ENCODE results near the gene DLEC1. TPM values are rescaled to one million over a fixed set of nuclear protein-coding genes. Genes with fewer than 3 reads are reported as not detected.

Gene DLEC1, protein sequence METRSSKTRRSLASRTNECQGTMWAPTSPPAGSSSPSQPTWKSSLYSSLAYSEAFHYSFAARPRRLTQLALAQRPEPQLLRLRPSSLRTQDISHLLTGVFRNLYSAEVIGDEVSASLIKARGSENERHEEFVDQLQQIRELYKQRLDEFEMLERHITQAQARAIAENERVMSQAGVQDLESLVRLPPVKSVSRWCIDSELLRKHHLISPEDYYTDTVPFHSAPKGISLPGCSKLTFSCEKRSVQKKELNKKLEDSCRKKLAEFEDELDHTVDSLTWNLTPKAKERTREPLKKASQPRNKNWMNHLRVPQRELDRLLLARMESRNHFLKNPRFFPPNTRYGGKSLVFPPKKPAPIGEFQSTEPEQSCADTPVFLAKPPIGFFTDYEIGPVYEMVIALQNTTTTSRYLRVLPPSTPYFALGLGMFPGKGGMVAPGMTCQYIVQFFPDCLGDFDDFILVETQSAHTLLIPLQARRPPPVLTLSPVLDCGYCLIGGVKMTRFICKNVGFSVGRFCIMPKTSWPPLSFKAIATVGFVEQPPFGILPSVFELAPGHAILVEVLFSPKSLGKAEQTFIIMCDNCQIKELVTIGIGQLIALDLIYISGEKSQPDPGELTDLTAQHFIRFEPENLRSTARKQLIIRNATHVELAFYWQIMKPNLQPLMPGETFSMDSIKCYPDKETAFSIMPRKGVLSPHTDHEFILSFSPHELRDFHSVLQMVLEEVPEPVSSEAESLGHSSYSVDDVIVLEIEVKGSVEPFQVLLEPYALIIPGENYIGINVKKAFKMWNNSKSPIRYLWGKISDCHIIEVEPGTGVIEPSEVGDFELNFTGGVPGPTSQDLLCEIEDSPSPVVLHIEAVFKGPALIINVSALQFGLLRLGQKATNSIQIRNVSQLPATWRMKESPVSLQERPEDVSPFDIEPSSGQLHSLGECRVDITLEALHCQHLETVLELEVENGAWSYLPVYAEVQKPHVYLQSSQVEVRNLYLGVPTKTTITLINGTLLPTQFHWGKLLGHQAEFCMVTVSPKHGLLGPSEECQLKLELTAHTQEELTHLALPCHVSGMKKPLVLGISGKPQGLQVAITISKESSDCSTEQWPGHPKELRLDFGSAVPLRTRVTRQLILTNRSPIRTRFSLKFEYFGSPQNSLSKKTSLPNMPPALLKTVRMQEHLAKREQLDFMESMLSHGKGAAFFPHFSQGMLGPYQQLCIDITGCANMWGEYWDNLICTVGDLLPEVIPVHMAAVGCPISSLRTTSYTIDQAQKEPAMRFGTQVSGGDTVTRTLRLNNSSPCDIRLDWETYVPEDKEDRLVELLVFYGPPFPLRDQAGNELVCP (N-terminal part only)
- 0.79 TPM for polyA plus RNA-seq (2012; ENCODE audit: insufficient read depth, insufficient read length)

DNA sequence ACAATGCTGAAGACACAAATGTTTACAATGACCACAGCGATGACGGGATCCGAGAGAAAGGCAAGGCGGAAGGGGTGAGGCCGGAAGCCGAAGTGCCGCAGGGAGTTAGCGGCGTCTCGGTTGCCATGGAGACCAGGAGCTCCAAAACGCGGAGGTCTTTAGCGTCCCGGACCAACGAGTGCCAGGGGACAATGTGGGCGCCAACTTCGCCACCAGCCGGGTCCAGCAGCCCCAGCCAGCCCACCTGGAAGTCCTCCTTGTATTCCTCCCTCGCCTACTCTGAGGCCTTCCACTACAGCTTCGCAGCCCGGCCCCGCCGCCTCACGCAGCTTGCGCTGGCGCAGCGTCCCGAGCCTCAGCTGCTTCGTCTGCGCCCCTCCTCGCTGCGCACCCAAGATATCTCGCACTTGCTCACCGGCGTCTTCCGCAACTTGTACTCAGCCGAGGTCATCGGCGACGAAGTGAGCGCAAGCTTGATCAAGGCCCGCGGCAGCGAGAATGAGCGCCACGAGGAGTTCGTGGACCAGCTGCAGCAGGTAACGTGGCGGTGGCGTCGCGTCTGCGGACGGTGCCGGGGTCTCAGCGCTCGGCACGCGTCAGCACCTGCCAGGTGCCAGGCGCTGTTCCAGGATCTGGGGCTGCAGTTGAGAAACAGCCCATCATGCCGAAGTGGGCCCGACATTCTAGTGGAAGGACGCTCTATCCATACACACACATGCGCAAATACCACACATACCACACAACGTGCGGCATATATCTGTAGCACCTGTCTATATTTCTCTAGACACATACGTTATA is at the start of gene DLEC1:
DLEC1 (plus strand) TSS at position 108 of the 798 bp plus-strand sequence; CDS start at position 126, 18 bp downstream.
- peak within 1 kb of the TSS; percentile 62 for H3K4me3 ChIP-seq (ENCODE audit: low read length)
- DNase-seq (ENCODE audit: low read depth, low spot score): peak; percentile 73

DNA sequence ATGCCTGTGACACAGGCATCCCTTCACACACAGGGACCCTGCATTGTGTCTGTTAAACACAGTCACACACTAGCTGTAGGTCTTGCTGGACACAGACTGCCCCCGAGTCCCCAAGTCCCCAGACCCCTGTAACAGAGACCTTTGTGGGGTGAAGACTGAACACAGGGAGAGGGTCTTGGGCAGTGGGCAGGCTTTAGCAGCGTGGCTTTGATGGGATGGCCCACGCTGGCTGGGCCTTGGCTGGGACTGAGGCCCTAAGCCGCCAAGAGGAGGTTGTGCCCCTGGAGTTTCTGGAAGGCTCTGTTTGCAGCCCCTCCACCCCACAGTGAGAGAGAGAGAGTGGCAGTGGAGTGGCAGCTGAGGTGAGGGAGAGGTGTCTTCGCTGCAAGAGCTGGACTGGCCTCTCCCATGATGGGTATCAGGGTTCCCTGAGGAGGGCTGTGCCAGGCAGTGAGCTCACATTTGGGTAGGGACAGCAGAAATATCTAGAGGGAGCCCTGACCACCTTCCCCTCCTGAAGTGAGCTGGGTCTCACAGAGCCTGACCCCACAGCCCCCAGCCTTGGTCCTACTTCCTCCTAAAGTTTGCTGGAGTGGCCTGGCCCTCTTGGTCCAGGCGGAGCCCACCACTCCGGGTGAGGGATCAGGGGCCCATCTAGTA is 49.1 kb upstream of the DLEC1 start:
- H3K4me3 ChIP-seq (ENCODE audit: low read length): no peak overlapping the region
- no peak for DNase-seq (ENCODE audit: low read depth, low spot score)

DNA sequence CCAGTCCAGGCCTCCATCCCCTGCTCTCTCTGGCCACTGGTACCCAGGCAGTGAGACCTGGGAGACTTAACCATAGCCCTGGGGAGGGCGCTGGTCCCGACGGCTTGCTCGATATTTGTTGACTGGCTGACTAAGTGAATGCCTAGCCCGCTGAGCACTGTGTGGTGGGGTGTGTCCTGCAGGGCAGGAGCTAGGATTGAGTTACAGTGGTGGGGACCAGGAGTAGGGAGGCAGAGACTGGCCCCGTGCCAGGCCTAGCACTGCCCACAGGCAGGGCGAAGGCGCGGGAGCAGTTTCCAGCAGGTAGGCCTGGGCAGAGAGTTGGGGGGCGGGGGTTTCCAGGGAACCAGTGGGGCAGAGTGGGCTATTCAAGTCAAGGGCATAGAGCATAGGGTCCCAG is 48.5 kb upstream of the DLEC1 start, which contains the start of gene VILL:
VILL (plus strand) TSS at position 260 of the 400 bp plus-strand sequence. CDS start 2,887 bp downstream, outside the sequence.
- DNase-seq (ENCODE audit: low read depth, low spot score): no peak
- no peak within 1 kb of the TSS for H3K4me3 ChIP-seq (ENCODE audit: low read length)

DNA sequence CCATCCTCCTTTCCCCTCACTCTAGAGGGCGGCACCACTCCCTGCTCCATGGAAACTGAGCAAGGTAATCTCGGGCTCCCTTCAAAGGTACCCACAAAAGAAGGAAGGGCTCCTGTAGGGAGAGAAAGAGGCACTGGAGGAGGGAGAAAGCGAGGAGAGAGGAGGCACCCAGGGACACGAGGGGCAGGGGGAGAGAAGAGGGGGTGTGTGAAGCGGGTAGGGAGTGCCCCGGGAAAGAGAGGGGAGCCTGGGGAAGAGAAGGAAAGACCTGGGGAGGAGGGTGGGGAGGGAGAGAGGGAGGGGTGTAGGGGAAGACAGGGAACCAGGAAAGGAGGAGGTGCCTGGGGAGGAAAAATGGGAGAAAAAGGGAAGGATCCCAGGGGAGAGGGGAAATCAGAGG is 47.9 kb upstream of the DLEC1 start:
- H3K4me3 ChIP-seq (ENCODE audit: low read length): no peak overlapping the region
- DNase-seq (ENCODE audit: low read depth, low spot score): no peak

DNA sequence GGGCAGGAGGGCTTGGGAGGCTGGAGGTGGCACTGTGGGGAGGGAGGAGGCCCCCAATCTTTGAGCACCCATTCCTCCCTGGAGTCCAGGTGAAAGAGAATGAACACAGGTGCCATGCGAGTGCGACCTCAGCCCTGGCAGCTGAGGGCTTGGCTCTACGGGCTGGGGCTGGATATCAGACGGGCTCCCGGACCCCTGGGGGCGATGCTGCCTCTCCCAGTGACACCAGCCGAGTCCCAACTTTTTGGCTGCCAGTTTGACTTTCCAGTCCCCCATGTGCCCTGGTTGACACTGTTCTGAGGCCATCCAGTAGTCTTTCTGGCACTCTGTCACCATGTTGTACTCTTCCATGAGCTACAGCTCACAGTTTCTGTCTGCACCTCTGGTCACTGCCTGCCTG is 47.2 kb upstream of the DLEC1 start:
- no peak overlapping the region for H3K4me3 ChIP-seq (ENCODE audit: low read length)
- DNase-seq (ENCODE audit: low read depth, low spot score): no peak

DNA sequence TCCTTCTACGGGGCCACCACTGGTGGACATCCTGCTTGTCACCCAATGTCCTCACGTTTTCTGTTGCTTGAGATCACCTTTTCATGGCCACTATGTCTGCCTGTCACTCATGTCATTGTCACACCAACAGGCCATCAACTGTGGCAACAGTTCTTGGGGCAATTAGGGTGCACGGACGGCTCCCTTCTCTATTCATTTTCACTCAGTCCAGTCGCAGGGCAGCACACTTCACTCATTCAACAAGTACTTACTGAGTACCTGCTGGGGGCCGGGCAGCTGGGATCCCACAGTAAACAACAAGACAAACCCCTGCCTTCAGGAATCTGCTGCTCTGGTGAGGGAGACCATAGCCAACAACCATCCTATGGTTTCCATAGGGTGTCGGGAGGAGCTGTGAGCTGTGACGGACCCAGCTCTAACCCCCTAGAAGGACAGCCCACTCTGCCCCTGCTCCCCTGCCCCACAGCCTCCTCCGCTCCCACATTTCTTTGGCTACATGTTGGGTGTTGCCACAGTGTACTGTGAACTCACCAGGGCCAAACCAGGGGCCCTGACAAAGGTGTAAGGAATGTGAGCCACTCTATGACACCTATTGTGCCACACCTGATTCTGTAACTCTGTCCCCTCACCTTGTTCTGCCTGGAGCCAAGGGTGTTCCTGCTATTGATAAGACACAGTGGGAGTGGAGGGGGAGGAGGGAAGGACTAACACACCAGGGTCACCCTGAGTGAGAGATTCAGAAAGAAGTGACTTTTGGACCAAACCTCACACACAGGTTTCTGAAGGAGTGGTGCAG is 46.5 kb upstream of the DLEC1 start:
- H3K4me3 ChIP-seq (ENCODE audit: low read length): no peak overlapping the region

DNA sequence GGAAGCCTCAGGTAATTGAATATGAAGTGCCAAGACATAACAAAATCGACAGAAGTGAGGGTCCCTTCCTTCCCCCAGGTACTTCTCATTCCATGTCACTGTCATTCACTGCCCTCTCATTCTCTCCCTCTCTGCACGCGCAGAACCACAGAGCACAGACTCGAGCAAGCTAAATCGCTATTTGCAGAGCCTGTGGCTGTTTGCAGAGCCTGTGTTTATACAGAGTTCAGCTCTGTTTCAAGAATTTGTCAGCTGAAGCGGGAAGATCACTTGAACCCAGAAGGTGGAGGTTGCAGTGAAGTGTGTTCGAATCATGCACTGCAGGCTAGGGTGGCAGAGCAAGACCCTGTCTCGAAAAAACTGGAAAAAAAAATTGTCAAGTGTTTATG is 45.9 kb upstream of the DLEC1 start:
- H3K4me3 ChIP-seq (ENCODE audit: low read length): no peak overlapping the region
- DNase-seq (ENCODE audit: low read depth, low spot score): no peak

More for the DNA sequence above, 46.5 kb upstream of the DLEC1 start:
- no peak for DNase-seq (ENCODE audit: low read depth, low spot score)

DNA sequence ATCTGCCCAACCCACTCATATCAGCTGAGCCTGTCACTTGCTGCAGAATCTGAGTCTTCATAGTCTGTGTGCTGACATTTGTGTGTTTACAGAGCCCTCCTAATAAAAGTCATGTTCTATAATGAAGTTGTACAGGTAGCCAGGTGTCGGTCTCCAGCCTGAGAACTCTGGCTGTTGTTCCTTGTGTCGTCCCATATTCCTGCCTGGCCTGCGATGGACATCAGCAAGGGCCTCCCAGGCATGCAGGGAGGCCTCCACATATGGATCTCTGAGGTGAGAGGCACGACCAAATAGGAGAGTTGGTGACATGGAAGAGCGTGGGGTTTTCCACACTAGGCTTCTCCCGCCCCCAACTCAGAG is 45.6 kb upstream of the DLEC1 start:
- H3K4me3 ChIP-seq (ENCODE audit: low read length): peak overlapping the region; percentile 78

DNA sequence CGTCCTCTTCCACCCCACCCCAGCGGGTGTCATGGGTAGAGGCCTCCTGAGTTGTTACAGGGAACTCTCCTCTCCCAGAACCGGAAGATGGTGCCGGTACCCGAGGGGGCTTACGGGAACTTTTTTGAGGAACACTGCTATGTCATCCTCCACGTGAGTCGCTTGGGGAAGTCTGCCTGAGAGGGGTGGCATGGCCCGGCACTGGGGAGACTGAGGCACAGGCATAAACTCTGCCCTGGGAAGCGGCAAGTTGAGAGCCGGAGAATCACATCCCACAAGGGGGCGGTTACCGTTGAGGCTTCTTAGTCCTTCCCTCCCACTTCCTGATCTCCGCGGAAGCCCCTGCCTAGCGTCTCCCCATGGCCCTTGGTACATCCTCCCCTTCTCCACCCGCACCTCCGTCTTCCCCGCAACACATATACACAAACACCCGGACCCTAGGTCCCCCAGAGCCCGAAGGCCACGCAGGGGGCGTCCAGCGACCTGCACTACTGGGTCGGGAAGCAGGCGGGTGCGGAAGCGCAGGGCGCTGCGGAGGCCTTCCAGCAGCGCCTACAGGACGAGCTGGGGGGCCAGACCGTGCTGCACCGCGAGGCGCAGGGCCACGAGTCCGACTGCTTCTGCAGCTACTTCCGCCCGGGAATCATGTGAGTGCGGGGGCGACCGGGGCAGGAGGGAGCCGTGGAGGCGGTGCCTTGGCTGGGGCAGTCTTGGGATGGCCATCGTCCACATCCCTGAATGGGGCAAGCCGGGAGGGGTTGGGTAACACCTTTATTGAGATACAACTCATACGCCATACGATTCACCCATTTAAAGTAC is 45.0 kb upstream of the DLEC1 start:
- H3K4me3 ChIP-seq (ENCODE audit: low read length): peak overlapping the region; percentile 78
- DNase-seq (ENCODE audit: low read depth, low spot score): peak; percentile 80

More for the DNA sequence above, 45.6 kb upstream of the DLEC1 start:
- no peak for DNase-seq (ENCODE audit: low read depth, low spot score)

DNA sequence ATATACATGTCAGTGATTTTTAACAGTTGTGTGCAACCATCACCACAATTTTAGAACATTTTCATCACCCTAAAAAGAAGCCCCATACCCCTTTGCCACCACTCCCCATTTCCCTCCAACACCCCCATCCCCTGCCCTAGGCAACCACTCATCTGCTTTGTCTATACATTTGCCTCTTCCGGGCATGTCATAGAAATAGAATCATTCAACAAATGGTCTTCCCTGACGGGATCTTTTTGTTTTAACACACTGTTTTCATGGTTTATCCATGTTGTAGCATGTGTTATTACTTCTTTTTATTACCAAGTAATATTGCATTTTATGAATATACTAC is 44.4 kb upstream of the DLEC1 start:
- DNase-seq (ENCODE audit: low read depth, low spot score): no peak
- H3K4me3 ChIP-seq (ENCODE audit: low read length): peak overlapping the region; percentile 78

DNA sequence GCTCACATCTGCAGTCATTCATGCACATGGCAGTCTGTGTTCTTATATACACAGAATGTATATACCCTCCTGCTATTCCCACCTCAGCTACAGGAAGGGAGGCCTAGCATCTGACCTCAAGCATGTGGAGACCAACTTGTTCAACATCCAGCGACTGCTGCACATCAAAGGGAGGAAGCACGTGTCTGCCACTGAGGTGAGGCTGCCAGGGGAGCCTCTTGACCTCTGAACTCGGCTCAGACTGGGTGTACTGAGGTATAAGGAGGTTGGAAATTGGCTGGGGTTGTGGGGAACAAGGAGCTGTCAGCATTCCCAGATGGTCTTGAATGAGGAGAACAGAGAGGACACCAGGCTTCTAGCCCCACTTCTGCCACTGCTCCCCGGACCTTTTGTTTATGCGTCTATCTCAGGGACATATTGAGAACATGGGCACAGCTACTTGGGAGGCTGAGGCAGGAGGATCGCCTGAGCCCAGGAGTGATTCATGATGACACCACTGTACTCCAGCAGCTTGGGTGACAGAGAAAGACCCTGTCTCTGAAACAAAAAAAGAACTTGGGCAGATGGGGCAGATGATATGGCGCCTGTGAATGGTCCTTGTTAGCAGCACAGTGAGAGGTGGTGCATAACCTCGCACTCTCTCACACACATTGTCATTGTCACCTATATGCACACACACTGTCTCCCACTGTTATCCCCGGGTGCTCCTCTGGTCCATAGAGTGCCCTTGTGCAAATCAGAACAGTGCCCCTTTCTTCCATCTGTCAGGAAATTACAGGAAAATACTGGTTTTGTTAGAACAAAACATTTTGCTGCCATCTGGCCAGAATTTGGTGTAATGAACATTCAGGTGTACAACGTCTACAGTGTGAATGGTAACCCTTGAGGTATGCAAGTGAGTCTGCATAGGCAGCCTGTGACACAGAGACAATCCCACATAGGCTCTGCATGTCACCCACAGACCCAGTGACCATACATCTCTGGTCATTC is 43.1 kb upstream of the DLEC1 start:
- peak overlapping the region; percentile 78 for H3K4me3 ChIP-seq (ENCODE audit: low read length)
- peak; percentile 80 for DNase-seq (ENCODE audit: low read depth, low spot score)

DNA sequence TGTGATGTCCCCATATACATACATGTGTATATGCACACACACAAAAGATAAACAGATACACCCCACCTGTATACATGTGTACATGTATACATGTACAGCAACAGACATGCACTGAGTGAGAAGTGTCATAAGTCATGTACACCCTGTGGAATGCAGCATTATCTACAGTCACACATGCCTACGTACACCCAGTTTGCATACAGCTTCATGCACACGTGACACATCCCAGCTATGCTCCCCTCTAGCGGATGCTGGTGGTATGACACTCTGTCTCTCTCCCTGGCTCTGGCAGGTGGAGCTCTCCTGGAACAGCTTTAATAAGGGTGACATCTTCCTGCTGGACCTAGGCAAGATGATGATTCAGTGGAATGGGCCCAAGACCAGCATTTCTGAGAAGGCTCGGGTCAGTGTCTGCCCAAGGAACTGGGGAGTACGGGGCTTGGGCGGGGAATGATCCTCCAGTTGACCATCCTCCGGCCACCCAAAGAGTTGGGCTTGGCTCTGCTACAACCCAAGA is 42.2 kb upstream of the DLEC1 start:
- no peak overlapping the region for H3K4me3 ChIP-seq (ENCODE audit: low read length)
- DNase-seq (ENCODE audit: low read depth, low spot score): peak; percentile 90

DNA sequence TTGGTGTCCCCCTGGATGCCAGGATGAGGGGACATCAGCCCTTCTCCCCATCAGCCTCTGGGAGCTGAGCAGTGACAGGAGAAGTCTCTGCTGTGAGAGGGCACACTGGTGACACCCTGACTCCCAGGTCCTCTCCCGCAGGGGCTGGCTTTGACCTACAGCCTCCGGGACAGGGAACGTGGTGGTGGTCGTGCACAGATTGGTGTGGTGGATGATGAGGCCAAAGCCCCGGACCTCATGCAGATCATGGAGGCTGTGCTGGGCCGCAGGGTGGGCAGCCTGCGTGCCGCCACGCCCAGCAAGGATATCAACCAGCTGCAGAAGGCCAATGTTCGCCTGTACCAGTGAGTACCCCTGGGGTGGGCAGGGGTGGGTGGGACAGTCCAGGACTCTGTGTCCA is 41.7 kb upstream of the DLEC1 start:
- H3K4me3 ChIP-seq (ENCODE audit: low read length): no peak overlapping the region
- no peak for DNase-seq (ENCODE audit: low read depth, low spot score)

DNA sequence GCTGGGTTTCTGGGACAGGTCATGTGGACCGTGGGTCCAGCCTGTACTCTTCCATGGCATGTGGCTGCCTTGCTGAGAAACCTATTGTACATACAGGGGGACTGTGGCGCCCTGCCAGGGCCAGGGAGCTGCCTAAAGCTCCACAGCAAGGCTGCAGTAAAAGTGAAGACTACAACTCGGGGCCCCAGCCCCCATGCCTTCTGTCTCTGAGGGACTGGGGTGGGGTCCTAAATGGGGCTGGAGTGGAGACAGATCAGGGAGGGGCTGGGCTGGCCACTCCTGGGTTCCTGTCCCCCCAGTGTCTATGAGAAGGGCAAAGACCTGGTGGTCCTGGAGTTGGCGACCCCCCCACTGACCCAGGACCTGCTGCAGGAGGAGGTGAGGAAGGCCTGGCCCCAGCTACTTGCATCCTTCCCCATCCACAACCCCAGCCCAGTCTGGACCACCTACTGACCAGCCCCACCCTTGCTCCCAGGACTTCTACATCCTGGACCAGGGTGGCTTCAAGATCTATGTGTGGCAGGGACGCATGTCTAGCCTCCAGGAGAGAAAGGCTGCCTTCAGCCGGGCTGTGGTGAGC is 41.1 kb upstream of the DLEC1 start:
- H3K4me3 ChIP-seq (ENCODE audit: low read length): no peak overlapping the region; the same call in 1 of the 2 replicates
- no peak for DNase-seq (ENCODE audit: low read depth, low spot score)

DNA sequence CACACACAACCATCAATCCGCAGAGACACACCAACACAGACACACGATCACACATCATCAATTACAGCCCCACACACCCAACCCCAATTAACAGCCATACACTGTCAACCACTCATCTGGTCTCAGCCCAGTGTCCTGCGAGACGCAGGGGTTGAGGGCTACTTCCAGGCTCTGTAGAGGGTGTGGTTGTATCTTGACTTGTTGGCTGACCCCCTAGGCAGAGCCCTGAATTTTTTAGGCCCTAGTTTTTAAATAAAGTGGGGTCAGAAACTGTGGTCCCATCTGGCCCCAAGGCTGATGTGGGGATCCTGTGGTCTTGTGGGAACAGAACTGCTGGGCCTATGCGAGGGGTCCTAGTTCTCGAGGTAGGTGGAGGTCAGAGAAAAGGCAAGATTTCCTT is 39.2 kb upstream of the DLEC1 start:
- no peak for DNase-seq (ENCODE audit: low read depth, low spot score)
- H3K4me3 ChIP-seq (ENCODE audit: low read length): no peak overlapping the region
